ENCODE results near the gene ABHD6.
"Not testable (repeated sequence)": the region's sequence is repeated elsewhere in the genome, so short reads cannot be mapped to it uniquely, and the experiment has no call there.

ABHD6 gene

DNA sequence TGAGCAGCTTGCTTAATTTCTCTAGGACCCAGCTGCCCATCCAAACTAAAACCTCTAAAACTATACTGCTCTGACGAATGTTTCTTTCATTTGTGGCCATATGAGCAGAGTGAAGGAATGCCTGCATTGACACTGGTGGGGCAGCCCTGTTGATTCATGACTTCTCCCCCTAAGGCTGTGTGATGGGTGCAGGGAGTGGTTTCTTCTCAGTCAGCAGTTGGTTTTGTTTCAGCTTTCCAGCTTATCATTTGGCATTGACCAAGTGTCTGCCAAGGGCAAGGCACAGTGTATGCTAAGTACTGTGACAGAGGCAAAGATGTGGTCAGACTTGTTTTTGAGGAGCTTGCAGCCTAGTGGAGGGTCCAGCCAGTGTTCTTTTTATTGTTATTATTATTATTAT lies 4.7 kb downstream of the ABHD6 start:
- POLR2A ChIA-PET = no interaction called here
- CTCF ChIA-PET = interaction anchor here (0.9 to 1.6 kb wide), 4 partner anchors 13 to 58 kb away, joined by 4 to 6 read pairs (median 4); no protein-coding TSS in a partner anchor
- TF ChIP-seq, protein P1, sequence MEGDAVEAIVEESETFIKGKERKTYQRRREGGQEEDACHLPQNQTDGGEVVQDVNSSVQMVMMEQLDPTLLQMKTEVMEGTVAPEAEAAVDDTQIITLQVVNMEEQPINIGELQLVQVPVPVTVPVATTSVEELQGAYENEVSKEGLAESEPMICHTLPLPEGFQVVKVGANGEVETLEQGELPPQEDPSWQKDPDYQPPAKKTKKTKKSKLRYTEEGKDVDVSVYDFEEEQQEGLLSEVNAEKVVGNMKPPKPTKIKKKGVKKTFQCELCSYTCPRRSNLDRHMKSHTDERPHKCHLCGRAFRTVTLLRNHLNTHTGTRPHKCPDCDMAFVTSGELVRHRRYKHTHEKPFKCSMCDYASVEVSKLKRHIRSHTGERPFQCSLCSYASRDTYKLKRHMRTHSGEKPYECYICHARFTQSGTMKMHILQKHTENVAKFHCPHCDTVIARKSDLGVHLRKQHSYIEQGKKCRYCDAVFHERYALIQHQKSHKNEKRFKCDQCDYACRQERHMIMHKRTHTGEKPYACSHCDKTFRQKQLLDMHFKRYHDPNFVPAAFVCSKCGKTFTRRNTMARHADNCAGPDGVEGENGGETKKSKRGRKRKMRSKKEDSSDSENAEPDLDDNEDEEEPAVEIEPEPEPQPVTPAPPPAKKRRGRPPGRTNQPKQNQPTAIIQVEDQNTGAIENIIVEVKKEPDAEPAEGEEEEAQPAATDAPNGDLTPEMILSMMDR (IDR thresholded peaks at IDR 0.05; ENCODE audit: insufficient read depth, low read length, missing control alignments) = no peak
- no peak for DNase-seq (ENCODE audit: low read depth, low spot score)
- no peak overlapping the region for H3K4me3 ChIP-seq (ENCODE audit: low read depth, low read length)

- CTCF ChIA-PET = interaction anchor here (0.9 to 1.6 kb wide), 3 partner anchors 13 to 57 kb away, joined by 4 to 6 read pairs (median 5); no protein-coding TSS in a partner anchor
- H3K4me3 ChIP-seq (ENCODE audit: low read depth, low read length); POLR2A ChIA-PET; DNase-seq (ENCODE audit: low read depth, low spot score): not testable (repeated sequence)
Measured at GRCh38 chr3:58242860-58243259, 5.3 kb downstream of the ABHD6 start.

GRCh38 chr3:58243976-58244585 lies 6.5 kb downstream of the ABHD6 start:
- POLR2A ChIA-PET = no interaction called here
- TF ChIP-seq, protein P1 (IDR thresholded peaks at IDR 0.05; ENCODE audit: insufficient read depth, low read length, missing control alignments) = no peak
- CTCF ChIA-PET = interaction anchor here (0.7 to 1.5 kb wide), 2 partner anchors 27 to 62 kb away, joined by 4 to 6 read pairs; partner anchors contain the start of gene RPP14
- no peak for DNase-seq (ENCODE audit: low read depth, low spot score)
- H3K4me3 ChIP-seq (ENCODE audit: low read depth, low read length) = no peak overlapping the region

DNA sequence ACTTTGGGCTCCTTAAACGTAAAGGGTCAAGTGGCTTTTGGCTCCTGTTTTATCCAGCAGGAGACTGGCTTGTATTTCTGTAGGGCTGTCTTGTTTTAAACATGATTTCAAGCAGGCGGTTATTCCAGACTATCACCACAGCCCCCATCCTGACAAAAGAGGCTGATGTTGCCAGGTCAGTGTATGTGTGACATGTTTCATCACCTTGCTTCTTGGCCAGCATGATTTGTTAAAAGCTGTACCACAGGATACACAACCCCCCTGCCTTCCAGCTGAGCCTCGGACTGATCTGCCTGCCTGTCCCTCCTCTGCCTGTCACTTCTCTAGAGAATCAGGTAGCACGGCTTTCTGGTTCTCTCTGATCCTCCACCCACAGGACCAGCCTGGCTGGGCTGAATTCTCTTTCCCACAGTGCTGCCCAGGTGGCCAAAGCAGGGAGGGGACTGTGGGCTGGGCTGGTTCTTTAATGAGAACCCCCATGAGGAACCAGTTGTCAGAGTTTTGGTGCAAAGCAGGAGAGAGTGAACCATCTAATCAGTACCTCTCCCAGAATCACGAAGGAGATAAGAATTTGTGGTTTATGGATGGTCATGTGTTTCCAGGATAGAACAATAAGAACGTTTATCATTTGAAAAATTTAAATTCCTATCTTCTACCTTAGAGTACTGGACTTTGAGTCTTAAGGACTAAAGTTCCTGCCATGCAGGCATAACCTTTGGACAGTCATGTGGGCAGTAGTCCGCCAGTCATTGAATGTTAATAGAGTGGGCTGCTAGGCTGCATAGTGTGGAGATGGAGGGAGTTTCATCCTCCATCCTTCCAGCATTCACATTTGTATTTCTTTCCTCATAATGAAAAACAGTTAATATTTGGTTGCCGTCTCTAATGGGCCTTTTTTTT lies 8.8 kb downstream of the ABHD6 start:
- H3K4me3 ChIP-seq (ENCODE audit: low read depth, low read length) = no peak overlapping the region
- TF ChIP-seq, protein P1 (IDR thresholded peaks at IDR 0.05; ENCODE audit: insufficient read depth, low read length, missing control alignments) = no peak
- ChIA-PET POLR2A (no interaction called here), CTCF (interaction anchor here (0.7 kb wide), 1 partner anchor 9 kb away, joined by 3 read pairs; no protein-coding TSS in a partner anchor)
- no peak for DNase-seq (ENCODE audit: low read depth, low spot score)

DNA sequence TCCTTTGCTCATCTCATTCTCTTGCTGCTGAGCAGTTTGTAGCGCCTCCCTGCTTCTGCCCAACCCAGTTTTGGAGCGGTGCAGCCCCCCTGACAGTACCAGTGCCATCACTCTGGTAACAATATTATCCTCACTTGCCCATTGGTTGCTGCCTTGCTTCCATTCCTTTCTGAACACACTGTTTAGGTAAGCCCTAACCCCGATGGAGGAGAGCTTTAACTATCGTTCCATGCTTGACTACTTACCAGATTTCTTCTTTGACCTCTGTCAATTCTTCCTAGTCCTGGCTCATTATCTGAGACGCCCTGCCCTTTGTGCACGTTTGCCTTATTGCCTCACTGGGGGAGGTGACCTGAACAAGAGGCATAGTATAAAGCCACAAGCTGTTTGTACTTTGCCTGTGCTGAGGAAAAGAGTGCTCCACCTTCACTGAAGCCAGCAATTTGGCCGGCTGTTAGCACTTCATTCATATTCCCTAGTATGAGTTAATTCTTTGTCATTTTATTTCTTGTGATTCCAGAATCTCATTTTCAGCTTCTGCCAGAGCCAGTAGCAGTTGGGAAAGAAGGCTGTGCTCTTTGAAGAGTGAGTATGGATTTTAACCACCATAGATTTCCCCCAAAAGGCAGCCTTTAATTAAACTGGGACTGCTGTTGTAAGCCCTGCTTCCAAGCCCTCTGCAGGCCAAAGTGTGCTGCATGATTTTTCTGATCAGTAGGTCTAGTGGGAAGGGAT lies 11.9 kb downstream of the ABHD6 start:
- TF ChIP-seq, protein P1 (IDR thresholded peaks at IDR 0.05; ENCODE audit: insufficient read depth, low read length, missing control alignments) = no peak
- no peak for DNase-seq (ENCODE audit: low read depth, low spot score)
- POLR2A ChIA-PET = no interaction called here
- CTCF ChIA-PET = interaction anchor here (0.7 to 2.6 kb wide), 9 partner anchors 8 to 72 kb away, joined by 3 to 14 read pairs (median 5); no protein-coding TSS in a partner anchor
- H3K4me3 ChIP-seq (ENCODE audit: low read depth, low read length) = no peak overlapping the region

DNA sequence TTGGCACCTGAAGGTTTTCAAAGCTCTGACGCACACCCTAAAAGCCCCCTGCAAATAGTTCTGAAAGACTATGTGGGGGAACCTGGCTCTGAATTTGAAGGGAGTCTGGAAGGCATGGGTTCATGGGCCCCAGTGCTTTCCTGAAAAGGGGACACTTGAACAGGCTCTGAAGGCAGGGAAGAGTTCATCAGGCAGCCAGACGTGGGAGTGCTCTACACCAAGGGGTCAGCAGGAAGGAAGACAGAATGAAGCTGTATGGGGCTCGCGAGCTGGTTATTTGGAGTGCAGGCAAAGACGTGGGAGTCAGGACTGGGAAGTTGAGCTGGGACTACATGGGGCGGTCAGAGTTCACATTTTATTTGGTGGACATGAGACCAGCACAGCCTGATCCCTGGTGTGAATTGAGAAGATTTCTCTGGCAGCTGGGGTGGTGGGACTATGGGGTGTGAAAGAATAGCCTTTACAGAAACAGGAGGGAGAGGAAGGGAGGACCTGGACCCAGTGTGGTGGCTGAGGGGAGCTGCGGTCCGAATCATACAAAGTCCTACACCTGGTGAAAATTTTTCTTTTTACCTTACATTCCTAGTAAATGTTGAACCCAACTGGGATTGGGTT lies 12.6 kb downstream of the ABHD6 start:
- no peak overlapping the region for H3K4me3 ChIP-seq (ENCODE audit: low read depth, low read length)
- TF ChIP-seq, protein P1 (IDR thresholded peaks at IDR 0.05; ENCODE audit: insufficient read depth, low read length, missing control alignments) = no peak
- CTCF ChIA-PET = interaction anchor here (0.9 to 2.6 kb wide), 9 partner anchors 8 to 72 kb away, joined by 3 to 14 read pairs (median 5); partner anchors contain the start of genes HTD2 and RPP14
- POLR2A ChIA-PET = no interaction called here
- no peak for DNase-seq (ENCODE audit: low read depth, low spot score)

All from AG04449 (cell line).